Astrocyte (in vitro differentiated cells and primary cell): ENCODE data around the gene JAZF1.

Source experiments
- CTCF ChIP-seq: IDR thresholded peaks from 2 replicates; pipeline ENCODE4 v1.5.1; 2011; ENCODE audit warnings: low read depth, mild to moderate bottlenecking, inconsistent platforms, low read length, moderate library complexity; ENCODE audit not compliant: insufficient read depth
- EZH2 ChIP-seq: IDR thresholded peaks from 2 replicates; pipeline ENCODE4 v1.6.1; 2012; ENCODE audit warnings: mild to moderate bottlenecking, low read length, inconsistent platforms; ENCODE audit not compliant: insufficient read depth

- no peak for TF ChIP-seq CTCF
- TF ChIP-seq EZH2 = no peak
Measured at GRCh38 chr7:27860800-27861199, 319.8 kb downstream of the JAZF1 start.
